ENCODE data around the gene ERI3. TPM values are rescaled to one million over a fixed set of nuclear protein-coding genes. Genes with fewer than 3 reads are reported as not detected.

Gene ERI3
- total RNA-seq, 4 donors from 2014 or later = 28.8 to 63.2 (median 45.0) TPM

- H3K4me1 ChIP-seq = no peaks in the 10 kb centered on the region
- no peaks in the 10 kb centered on the region for H3K9me3 ChIP-seq
- no peaks in the 10 kb centered on the region for H3K27me3 ChIP-seq
- no peak for TF ChIP-seq CTCF (IDR thresholded peaks at IDR 0.05)
- no peak for TF ChIP-seq POLR2A (IDR thresholded peaks at IDR 0.05)
- WGBS, 2 donors = 73 to 81% methylated on average over 6 of the region's 6 CpGs
- no peak for DNase-seq
- no peak overlapping the region for H3K27ac ChIP-seq
- H3K4me3 ChIP-seq (replicated peaks in 1 of 3) = no peak overlapping the region
- intact Hi-C loops (cut with DNase I) = no loop called here
- no peaks in the 10 kb centered on the region for H3K36me3 ChIP-seq
Measured at GRCh38 chr1:44275296-44275962, 79.6 kb downstream of the ERI3 start.

- H3K4me3 ChIP-seq (replicated peaks in 1 of 3) = no peak overlapping the region
- TF ChIP-seq POLR2A (IDR thresholded peaks at IDR 0.05) (no peak), CTCF (IDR thresholded peaks at IDR 0.05) (no peak)
- no peak overlapping the region for H3K27ac ChIP-seq
- 98 to 100% methylated on average over 6 of the region's 6 CpGs for WGBS, 2 donors
- no peaks in the 10 kb centered on the region for H3K9me3 ChIP-seq
- no peaks in the 10 kb centered on the region for H3K36me3 ChIP-seq
- no peaks in the 10 kb centered on the region for H3K27me3 ChIP-seq
- intact Hi-C loops (cut with DNase I) = no loop called here
- DNase-seq = no peak
- no peaks in the 10 kb centered on the region for H3K4me1 ChIP-seq
Measured at GRCh38 chr1:44273560-44274350, 81.3 kb downstream of the ERI3 start.

- Histone ChIP-seq H3K9me3 (no peaks in the 10 kb centered on the region), H3K4me1 (no peaks in the 10 kb centered on the region), H3K27me3 (no peaks in the 10 kb centered on the region), H3K4me3 (replicated peaks in 1 of 3) (no peak overlapping the region), H3K27ac (no peak overlapping the region), H3K36me3 (no peaks in the 10 kb centered on the region)
- WGBS, 2 donors = 76 to 83% methylated on average over 3 of the region's 3 CpGs
- intact Hi-C loops (cut with DNase I) = no loop called here
- no peak for DNase-seq
- TF ChIP-seq CTCF (IDR thresholded peaks at IDR 0.05) (no peak), POLR2A (IDR thresholded peaks at IDR 0.05) (no peak)
Measured at GRCh38 chr1:44272992-44273391, 82.1 kb downstream of the ERI3 start.

GRCh38 chr1:44271646-44272045 is 83.4 kb downstream of the ERI3 start:
- Histone ChIP-seq H3K27me3 (no peaks in the 10 kb centered on the region), H3K36me3 (no peaks in the 10 kb centered on the region), H3K9me3 (no peaks in the 10 kb centered on the region), H3K4me1 (no peaks in the 10 kb centered on the region), H3K4me3 (replicated peaks in 1 of 3) (no peak overlapping the region), H3K27ac (no peak overlapping the region)
- no peak for DNase-seq
- TF ChIP-seq CTCF (IDR thresholded peaks at IDR 0.05) (no peak), POLR2A (IDR thresholded peaks at IDR 0.05) (no peak)
- intact Hi-C loops (cut with DNase I) = no loop called here
- 92% methylated on average over 3 of the region's 3 CpGs for WGBS, 2 donors

Data from thyroid gland (tissue), 4 donors.